ENCODE measurements around the gene NPHP4.

The NPHP4 gene

DNA sequence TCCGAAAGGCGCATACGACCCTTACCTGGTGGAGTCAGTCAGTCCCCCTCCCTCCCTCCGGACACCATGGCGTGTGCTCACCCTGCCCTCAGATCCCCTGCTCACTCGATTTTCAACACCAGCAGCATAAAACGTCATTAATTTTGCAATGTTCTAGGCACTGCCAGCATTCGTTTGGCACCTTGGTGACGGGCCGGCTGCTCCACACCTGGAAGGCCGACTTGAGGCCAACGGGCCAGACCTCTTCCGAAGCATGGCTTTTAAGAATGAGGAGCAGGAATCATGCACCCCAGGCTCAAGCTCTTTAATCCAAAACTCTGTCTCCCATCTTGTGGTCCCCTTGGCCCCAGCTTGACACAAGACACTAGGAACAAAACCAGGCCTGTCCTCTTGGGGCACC lies 33.1 kb downstream of the NPHP4 start:
- no peak for ATAC-seq
- no peak for TF ChIP-seq CSDC2 (CRISPR knock-in tag; IDR thresholded peaks at IDR 0.05)
- no peak for TF ChIP-seq ZC3H10 (CRISPR knock-in tag; IDR thresholded peaks at IDR 0.05)
- TF ChIP-seq, protein P1, sequence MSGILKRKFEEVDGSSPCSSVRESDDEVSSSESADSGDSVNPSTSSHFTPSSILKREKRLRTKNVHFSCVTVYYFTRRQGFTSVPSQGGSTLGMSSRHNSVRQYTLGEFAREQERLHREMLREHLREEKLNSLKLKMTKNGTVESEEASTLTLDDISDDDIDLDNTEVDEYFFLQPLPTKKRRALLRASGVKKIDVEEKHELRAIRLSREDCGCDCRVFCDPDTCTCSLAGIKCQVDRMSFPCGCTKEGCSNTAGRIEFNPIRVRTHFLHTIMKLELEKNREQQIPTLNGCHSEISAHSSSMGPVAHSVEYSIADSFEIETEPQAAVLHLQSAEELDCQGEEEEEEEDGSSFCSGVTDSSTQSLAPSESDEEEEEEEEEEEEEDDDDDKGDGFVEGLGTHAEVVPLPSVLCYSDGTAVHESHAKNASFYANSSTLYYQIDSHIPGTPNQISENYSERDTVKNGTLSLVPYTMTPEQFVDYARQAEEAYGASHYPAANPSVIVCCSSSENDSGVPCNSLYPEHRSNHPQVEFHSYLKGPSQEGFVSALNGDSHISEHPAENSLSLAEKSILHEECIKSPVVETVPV (CRISPR knock-in tag; IDR thresholded peaks at IDR 0.05): no peak
- TF ChIP-seq ZNF8 (CRISPR knock-in tag; IDR thresholded peaks at IDR 0.05): no peak
- no peak for TF ChIP-seq PPARA (CRISPR knock-in tag; IDR thresholded peaks at IDR 0.05; ENCODE audit: borderline replicate concordance)
- no peak for TF ChIP-seq ESRRG (CRISPR knock-in tag; IDR thresholded peaks at IDR 0.05)
- TF ChIP-seq, protein P2, sequence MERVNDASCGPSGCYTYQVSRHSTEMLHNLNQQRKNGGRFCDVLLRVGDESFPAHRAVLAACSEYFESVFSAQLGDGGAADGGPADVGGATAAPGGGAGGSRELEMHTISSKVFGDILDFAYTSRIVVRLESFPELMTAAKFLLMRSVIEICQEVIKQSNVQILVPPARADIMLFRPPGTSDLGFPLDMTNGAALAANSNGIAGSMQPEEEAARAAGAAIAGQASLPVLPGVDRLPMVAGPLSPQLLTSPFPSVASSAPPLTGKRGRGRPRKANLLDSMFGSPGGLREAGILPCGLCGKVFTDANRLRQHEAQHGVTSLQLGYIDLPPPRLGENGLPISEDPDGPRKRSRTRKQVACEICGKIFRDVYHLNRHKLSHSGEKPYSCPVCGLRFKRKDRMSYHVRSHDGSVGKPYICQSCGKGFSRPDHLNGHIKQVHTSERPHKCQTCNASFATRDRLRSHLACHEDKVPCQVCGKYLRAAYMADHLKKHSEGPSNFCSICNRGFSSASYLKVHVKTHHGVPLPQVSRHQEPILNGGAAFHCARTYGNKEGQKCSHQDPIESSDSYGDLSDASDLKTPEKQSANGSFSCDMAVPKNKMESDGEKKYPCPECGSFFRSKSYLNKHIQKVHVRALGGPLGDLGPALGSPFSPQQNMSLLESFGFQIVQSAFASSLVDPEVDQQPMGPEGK (CRISPR knock-in tag; IDR thresholded peaks at IDR 0.05; ENCODE audit: borderline replicate concordance): no peak
- TF ChIP-seq ZNF565 (CRISPR knock-in tag; conservative IDR thresholded peaks at IDR 0.05; ENCODE audit: low read depth): no peak
- TF ChIP-seq ISL1 (CRISPR knock-in tag; IDR thresholded peaks at IDR 0.05): no peak
- TF ChIP-seq, protein P3, sequence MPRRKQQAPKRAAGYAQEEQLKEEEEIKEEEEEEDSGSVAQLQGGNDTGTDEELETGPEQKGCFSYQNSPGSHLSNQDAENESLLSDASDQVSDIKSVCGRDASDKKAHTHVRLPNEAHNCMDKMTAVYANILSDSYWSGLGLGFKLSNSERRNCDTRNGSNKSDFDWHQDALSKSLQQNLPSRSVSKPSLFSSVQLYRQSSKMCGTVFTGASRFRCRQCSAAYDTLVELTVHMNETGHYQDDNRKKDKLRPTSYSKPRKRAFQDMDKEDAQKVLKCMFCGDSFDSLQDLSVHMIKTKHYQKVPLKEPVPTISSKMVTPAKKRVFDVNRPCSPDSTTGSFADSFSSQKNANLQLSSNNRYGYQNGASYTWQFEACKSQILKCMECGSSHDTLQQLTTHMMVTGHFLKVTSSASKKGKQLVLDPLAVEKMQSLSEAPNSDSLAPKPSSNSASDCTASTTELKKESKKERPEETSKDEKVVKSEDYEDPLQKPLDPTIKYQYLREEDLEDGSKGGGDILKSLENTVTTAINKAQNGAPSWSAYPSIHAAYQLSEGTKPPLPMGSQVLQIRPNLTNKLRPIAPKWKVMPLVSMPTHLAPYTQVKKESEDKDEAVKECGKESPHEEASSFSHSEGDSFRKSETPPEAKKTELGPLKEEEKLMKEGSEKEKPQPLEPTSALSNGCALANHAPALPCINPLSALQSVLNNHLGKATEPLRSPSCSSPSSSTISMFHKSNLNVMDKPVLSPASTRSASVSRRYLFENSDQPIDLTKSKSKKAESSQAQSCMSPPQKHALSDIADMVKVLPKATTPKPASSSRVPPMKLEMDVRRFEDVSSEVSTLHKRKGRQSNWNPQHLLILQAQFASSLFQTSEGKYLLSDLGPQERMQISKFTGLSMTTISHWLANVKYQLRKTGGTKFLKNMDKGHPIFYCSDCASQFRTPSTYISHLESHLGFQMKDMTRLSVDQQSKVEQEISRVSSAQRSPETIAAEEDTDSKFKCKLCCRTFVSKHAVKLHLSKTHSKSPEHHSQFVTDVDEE (CRISPR knock-in tag; IDR thresholded peaks at IDR 0.05): no peak
- no peak for TF ChIP-seq RARB (CRISPR knock-in tag; IDR thresholded peaks at IDR 0.05)
- TF ChIP-seq TCF4 (CRISPR knock-in tag; IDR thresholded peaks at IDR 0.05; ENCODE audit: borderline replicate concordance): no peak
- no peak for TF ChIP-seq TOX (CRISPR knock-in tag; IDR thresholded peaks at IDR 0.05; ENCODE audit: borderline replicate concordance)
- TF ChIP-seq OSR1 (CRISPR knock-in tag; IDR thresholded peaks at IDR 0.05): no peak
- TF ChIP-seq, protein P4, sequence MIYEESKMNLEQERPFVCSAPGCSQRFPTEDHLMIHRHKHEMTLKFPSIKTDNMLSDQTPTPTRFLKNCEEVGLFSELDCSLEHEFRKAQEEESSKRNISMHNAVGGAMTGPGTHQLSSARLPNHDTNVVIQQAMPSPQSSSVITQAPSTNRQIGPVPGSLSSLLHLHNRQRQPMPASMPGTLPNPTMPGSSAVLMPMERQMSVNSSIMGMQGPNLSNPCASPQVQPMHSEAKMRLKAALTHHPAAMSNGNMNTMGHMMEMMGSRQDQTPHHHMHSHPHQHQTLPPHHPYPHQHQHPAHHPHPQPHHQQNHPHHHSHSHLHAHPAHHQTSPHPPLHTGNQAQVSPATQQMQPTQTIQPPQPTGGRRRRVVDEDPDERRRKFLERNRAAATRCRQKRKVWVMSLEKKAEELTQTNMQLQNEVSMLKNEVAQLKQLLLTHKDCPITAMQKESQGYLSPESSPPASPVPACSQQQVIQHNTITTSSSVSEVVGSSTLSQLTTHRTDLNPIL (CRISPR knock-in tag; IDR thresholded peaks at IDR 0.05; ENCODE audit: low read depth): no peak
- no peak for TF ChIP-seq ARNTL (CRISPR knock-in tag; IDR thresholded peaks at IDR 0.05; ENCODE audit: borderline replicate concordance, low read depth)
- no peak for TF ChIP-seq ZFP30 (CRISPR knock-in tag; IDR thresholded peaks at IDR 0.05)

DNA sequence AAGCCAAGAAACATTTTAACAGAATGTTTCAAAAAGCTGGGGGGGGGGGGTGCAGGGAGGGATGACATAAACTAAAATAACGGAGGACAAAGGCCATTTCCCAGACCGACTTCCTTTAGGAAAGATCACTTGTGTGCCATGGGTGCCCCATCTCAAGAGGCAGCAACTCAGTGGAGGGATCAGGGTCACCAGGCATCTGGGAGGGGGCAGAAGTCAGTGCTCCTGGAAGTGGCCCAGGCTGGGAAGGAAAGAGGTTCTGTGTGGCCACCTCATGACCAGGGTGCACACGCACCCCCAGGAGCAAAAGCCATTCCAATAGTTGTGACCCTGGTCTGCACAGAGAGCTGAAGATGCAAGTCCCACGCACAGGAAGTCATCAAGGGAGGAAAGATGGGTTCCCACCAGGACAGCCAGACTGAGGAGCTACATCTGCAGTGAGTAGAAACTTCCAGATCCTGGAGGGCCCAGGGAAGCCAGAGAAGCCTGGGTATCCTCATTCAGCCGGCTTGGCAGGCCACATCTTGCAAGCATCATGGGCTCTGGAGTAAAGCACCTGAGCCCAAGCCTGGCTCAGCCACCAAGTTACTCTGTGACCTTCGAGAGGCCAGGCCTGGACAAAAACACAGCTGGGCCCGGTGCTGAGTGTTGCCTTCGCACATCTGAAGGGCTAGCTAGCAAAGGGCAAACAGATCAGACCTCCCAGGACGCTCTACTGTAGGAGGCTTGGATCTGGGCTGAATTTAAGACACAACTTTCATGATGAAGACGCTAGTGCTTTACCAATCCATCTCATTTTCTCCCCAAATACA lies 36.0 kb downstream of the NPHP4 start:
- ATAC-seq: no peak
- TF ChIP-seq BACH2 (CRISPR knock-in tag; IDR thresholded peaks at IDR 0.05; ENCODE audit: borderline replicate concordance): no peak
- TF ChIP-seq, protein P2 (CRISPR knock-in tag; IDR thresholded peaks at IDR 0.05; ENCODE audit: borderline replicate concordance): no peak
- no peak for TF ChIP-seq OSR1 (CRISPR knock-in tag; IDR thresholded peaks at IDR 0.05)
- no peak for TF ChIP-seq ZNF565 (CRISPR knock-in tag; conservative IDR thresholded peaks at IDR 0.05; ENCODE audit: low read depth)
- TF ChIP-seq ZFP3 (CRISPR knock-in tag; IDR thresholded peaks at IDR 0.05): no peak
- no peak for TF ChIP-seq ZC3H10 (CRISPR knock-in tag; IDR thresholded peaks at IDR 0.05)
- TF ChIP-seq ZNF70 (CRISPR knock-in tag; IDR thresholded peaks at IDR 0.05): no peak
- TF ChIP-seq ZFP30 (CRISPR knock-in tag; IDR thresholded peaks at IDR 0.05): no peak
- no peak for TF ChIP-seq RARB (CRISPR knock-in tag; IDR thresholded peaks at IDR 0.05)
- TF ChIP-seq, protein P4 (CRISPR knock-in tag; IDR thresholded peaks at IDR 0.05; ENCODE audit: low read depth): no peak
- TF ChIP-seq, protein P3 (CRISPR knock-in tag; IDR thresholded peaks at IDR 0.05): no peak
- no peak for TF ChIP-seq TCF4 (CRISPR knock-in tag; IDR thresholded peaks at IDR 0.05; ENCODE audit: borderline replicate concordance)
- TF ChIP-seq ESRRG (CRISPR knock-in tag; IDR thresholded peaks at IDR 0.05): no peak
- no peak for TF ChIP-seq GLIS3 (CRISPR knock-in tag; IDR thresholded peaks at IDR 0.05)
- TF ChIP-seq ISL1 (CRISPR knock-in tag; IDR thresholded peaks at IDR 0.05): no peak
- TF ChIP-seq TOX (CRISPR knock-in tag; IDR thresholded peaks at IDR 0.05; ENCODE audit: borderline replicate concordance): no peak
- TF ChIP-seq SNAI2 (CRISPR knock-in tag; IDR thresholded peaks at IDR 0.05): no peak
